ENCODE data around the gene GNG13. TPM values are rescaled to one million over a fixed set of nuclear protein-coding genes. Genes with fewer than 3 reads are reported as not detected.

The GNG13 gene
- total RNA-seq, 4 donors from 2014 or later = not detected

GRCh38 chr16:793414-793813, 7.1 kb downstream of the GNG13 start:
- Histone ChIP-seq H3K27me3 (peaks cover 0 to 25% of the 10 kb centered on the region in 2 donors), H3K9me3 (no peaks in the 10 kb centered on the region), H3K27ac (no peak overlapping the region), H3K4me1 (peaks cover 0 to 13% (median 9%) of the 10 kb centered on the region in 4 donors), H3K4me3 (no peak overlapping the region), H3K36me3 (peaks cover 0 to 60% (median 0%) of the 10 kb centered on the region in 3 donors)
- TF ChIP-seq POLR2A (IDR thresholded peaks at IDR 0.05) = no peak
- TF ChIP-seq, protein P1, sequence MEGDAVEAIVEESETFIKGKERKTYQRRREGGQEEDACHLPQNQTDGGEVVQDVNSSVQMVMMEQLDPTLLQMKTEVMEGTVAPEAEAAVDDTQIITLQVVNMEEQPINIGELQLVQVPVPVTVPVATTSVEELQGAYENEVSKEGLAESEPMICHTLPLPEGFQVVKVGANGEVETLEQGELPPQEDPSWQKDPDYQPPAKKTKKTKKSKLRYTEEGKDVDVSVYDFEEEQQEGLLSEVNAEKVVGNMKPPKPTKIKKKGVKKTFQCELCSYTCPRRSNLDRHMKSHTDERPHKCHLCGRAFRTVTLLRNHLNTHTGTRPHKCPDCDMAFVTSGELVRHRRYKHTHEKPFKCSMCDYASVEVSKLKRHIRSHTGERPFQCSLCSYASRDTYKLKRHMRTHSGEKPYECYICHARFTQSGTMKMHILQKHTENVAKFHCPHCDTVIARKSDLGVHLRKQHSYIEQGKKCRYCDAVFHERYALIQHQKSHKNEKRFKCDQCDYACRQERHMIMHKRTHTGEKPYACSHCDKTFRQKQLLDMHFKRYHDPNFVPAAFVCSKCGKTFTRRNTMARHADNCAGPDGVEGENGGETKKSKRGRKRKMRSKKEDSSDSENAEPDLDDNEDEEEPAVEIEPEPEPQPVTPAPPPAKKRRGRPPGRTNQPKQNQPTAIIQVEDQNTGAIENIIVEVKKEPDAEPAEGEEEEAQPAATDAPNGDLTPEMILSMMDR (IDR thresholded peaks at IDR 0.05) = no peak
- TF ChIP-seq EP300 (IDR thresholded peaks at IDR 0.05) = no peak
- no peak for DNase-seq (ENCODE audit: low spot score in 2 of 2)
- WGBS, 2 donors = 82 to 86% methylated on average over 5 to 7 of the region's 8 CpGs

GRCh38 chr16:792221-792995, 8.1 kb downstream of the GNG13 start:
- TF ChIP-seq EP300 (IDR thresholded peaks at IDR 0.05) (no peak), POLR2A (IDR thresholded peaks at IDR 0.05) (no peak)
- TF ChIP-seq, protein P1 (IDR thresholded peaks at IDR 0.05) = no peak
- Histone ChIP-seq H3K4me1 (peaks cover 0 to 18% (median 11%) of the 10 kb centered on the region in 4 donors), H3K27me3 (peaks cover 0 to 15% of the 10 kb centered on the region in 2 donors), H3K27ac (no peak overlapping the region), H3K9me3 (no peaks in the 10 kb centered on the region), H3K36me3 (peaks cover 0 to 56% (median 0%) of the 10 kb centered on the region in 3 donors), H3K4me3 (no peak overlapping the region)
- no peak for DNase-seq (ENCODE audit: low spot score in 2 of 2)
- 88 to 89% methylated on average over 27 to 43 of the region's 46 CpGs for WGBS, 2 donors

- Histone ChIP-seq H3K9me3 (no peaks in the 10 kb centered on the region), H3K4me1 (peaks cover 0 to 30% (median 13%) of the 10 kb centered on the region in 4 donors), H3K4me3 (no peak overlapping the region), H3K27ac (no peak overlapping the region), H3K27me3 (peaks cover 0 to 4% of the 10 kb centered on the region in 2 donors), H3K36me3 (peaks cover 0 to 58% (median 0%) of the 10 kb centered on the region in 3 donors)
- TF ChIP-seq POLR2A (IDR thresholded peaks at IDR 0.05) = no peak
- TF ChIP-seq, protein P1 (IDR thresholded peaks at IDR 0.05) = no peak
- no peak for TF ChIP-seq EP300 (IDR thresholded peaks at IDR 0.05)
- WGBS, 2 donors = 93 to 97% methylated on average over 9 to 23 of the region's 23 CpGs
- no peak for DNase-seq (ENCODE audit: low spot score in 2 of 2)
These were observed 9.4 kb downstream of the GNG13 start for GRCh38 chr16:791131-791530.

DNA sequence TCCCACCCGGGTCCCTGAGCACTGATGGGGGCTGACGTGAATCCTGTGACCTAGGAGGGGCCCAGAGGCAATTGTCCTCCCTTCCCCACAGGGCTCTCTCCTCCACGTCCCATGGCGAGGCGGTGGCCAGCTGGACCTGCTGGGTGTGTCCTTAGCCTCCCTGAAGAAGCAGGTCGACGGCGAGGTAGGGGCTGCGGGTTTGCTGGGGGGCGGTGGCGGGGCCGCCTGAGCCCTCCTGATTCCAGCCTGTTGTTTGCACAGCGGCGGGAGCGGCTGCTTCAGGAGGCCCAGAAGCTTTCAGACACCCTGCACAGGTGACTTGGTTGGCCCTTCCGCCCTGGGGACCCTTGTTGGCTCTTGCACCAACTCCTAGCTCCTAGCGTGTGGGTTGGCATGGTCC, 10.4 kb downstream of the GNG13 start:
- Histone ChIP-seq H3K4me3 (no peak overlapping the region), H3K36me3 (peaks cover 0 to 67% (median 0%) of the 10 kb centered on the region in 3 donors), H3K4me1 (peaks cover 0 to 37% (median 13%) of the 10 kb centered on the region in 4 donors), H3K9me3 (no peaks in the 10 kb centered on the region), H3K27me3 (no peaks in the 10 kb centered on the region), H3K27ac (no peak overlapping the region)
- 91 to 96% methylated on average over 15 to 17 of the region's 17 CpGs for WGBS, 2 donors
- DNase-seq (ENCODE audit: low spot score in 2 of 2) = no peak
- no peak for TF ChIP-seq POLR2A (IDR thresholded peaks at IDR 0.05)
- TF ChIP-seq, protein P1 (IDR thresholded peaks at IDR 0.05) = no peak
- TF ChIP-seq EP300 (IDR thresholded peaks at IDR 0.05) = no peak

DNA sequence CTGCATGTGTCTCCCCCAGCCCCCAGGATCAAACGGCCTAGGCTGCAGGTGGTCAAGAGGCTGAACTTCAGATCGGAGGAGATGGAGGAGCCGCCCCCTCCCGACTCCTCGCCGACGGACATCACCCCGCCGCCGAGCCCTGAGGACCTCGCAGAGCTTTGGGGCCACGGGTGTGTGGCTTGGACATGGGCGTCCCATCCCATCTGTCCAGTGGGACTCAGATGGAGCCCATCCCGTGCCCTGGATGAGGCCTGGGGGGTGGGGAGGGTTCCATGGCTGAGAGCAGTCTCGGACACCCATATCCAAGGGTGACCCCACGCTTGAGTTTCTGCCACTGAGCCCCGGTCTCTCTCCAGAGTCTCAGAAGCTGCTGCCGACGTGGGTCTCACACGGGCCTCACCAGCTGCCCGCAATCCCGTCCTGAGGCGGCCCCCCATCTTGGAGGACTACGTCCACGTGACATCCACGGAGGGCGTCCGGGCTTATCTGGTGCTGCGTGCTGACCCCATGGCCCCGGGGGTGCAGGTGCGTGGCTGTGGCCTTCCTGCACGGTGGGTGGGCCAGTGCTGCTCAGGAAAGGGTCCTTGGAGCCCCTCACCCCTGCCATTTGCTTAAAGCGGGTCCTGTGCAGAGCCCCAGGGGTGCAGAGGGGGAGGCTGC, 11.2 kb downstream of the GNG13 start:
- DNase-seq (ENCODE audit: low spot score in 2 of 2) = no peak
- TF ChIP-seq, protein P1 (IDR thresholded peaks at IDR 0.05) = no peak
- TF ChIP-seq EP300 (IDR thresholded peaks at IDR 0.05) = no peak
- Histone ChIP-seq H3K27ac (peak overlapping the region in 1 of 4 donors; percentile 44), H3K36me3 (peaks cover 0 to 69% (median 0%) of the 10 kb centered on the region in 3 donors), H3K27me3 (no peaks in the 10 kb centered on the region), H3K4me1 (peaks cover 0 to 37% (median 13%) of the 10 kb centered on the region in 4 donors), H3K4me3 (peak overlapping the region; percentile 65 to 95 (median 89)), H3K9me3 (no peaks in the 10 kb centered on the region)
- WGBS, 2 donors = 70 to 74% methylated on average over 18 to 29 of the region's 33 CpGs

Data from tibial nerve (tissue), 4 donors.